HEK293T (cell line): Measurements from ENCODE around the gene TEN1.

ENCODE experiments used
- CTCF ChIA-PET: fragments of 350-600 bp; formaldehyde crosslinking; extraction: SDS; loops from one replicate; lab custom pipeline; 2021; ENCODE audit warnings: antibody characterized with exemption, inconsistent platforms; lab: Yijun Ruan, JAX
- POLR2A ChIA-PET: fragments of 350-600 bp; formaldehyde crosslinking; extraction: SDS; loops from one replicate; lab custom pipeline; 2020; ENCODE audit warnings: antibody characterized with exemption, inconsistent platforms; lab: Yijun Ruan, JAX
- DNase-seq: peaks from one replicate; pipeline ENCODE4 v3.0.0; 2012; ENCODE audit warnings: mixed read lengths; ENCODE audit errors: extremely low spot score
- ARNT ChIP-seq: fragments of 450-650 bp; IDR thresholded peaks from 2 replicates; pipeline ENCODE4 v1.6.1; 2017; ENCODE audit warnings: mild to moderate bottlenecking
- BHLHE40 ChIP-seq: fragments of 450-650 bp; IDR thresholded peaks from 2 replicates; pipeline ENCODE4 v1.6.1; 2016; ENCODE audit warnings: mild to moderate bottlenecking, moderate library complexity, borderline replicate concordance
- CTBP1 ChIP-seq: fragments of 450-650 bp; IDR thresholded peaks from 2 replicates; pipeline ENCODE4 v1.6.1; 2016; ENCODE audit warnings: borderline replicate concordance
- ELF4 ChIP-seq: fragments of 450-650 bp; IDR thresholded peaks from 2 replicates; pipeline ENCODE4 v1.6.1; 2017; ENCODE audit warnings: antibody characterized with exemption
- FOXA1 ChIP-seq: fragments of 450-650 bp; IDR thresholded peaks from 2 replicates; pipeline ENCODE4 v1.6.1; 2016; ENCODE audit warnings: mild to moderate bottlenecking
- FOXK2 ChIP-seq: fragments of 450-650 bp; IDR thresholded peaks from 2 replicates; pipeline ENCODE4 v1.6.1; 2016; ENCODE audit warnings: mild to moderate bottlenecking
- FOXM1 ChIP-seq: fragments of 450-650 bp; IDR thresholded peaks from 2 replicates; pipeline ENCODE4 v1.6.1; 2017; ENCODE audit warnings: mild to moderate bottlenecking, borderline replicate concordance
- HDGF ChIP-seq: fragments of 450-650 bp; IDR thresholded peaks from 2 replicates; pipeline ENCODE4 v1.6.1; 2017; ENCODE audit warnings: antibody characterized with exemption, borderline replicate concordance
- L3MBTL2 ChIP-seq: fragments of 450-650 bp; conservative IDR thresholded peaks from 2 replicates; pipeline ENCODE4 v1.6.1; 2016; ENCODE audit warnings: mild to moderate bottlenecking
- LEF1 ChIP-seq: fragments of 450-650 bp; IDR thresholded peaks from 2 replicates; pipeline ENCODE4 v1.6.1; 2017; ENCODE audit warnings: mild to moderate bottlenecking, borderline replicate concordance
- NFRKB ChIP-seq: fragments of 450-650 bp; IDR thresholded peaks from 2 replicates; pipeline ENCODE4 v1.6.1; 2016; ENCODE audit warnings: mild to moderate bottlenecking, moderate library complexity
- SP1 ChIP-seq: fragments of 450-650 bp; IDR thresholded peaks from 2 replicates; pipeline ENCODE4 v1.6.1; 2017
- SUZ12 ChIP-seq: fragments of 450-650 bp; IDR thresholded peaks from 2 replicates; pipeline ENCODE4 v1.6.1; 2016; ENCODE audit warnings: mild to moderate bottlenecking
- TARDBP ChIP-seq: fragments of 450-650 bp; IDR thresholded peaks from 2 replicates; pipeline ENCODE4 v1.6.1; 2016
- ZNF384 ChIP-seq: fragments of 450-650 bp; IDR thresholded peaks from 2 replicates; pipeline ENCODE4 v1.6.1; 2016
- TF ChIP-seq, protein P1 (sequence below): fragments of 450-650 bp; IDR thresholded peaks from 2 replicates; pipeline ENCODE4 v1.6.1; 2016

The TEN1 gene

DNA sequence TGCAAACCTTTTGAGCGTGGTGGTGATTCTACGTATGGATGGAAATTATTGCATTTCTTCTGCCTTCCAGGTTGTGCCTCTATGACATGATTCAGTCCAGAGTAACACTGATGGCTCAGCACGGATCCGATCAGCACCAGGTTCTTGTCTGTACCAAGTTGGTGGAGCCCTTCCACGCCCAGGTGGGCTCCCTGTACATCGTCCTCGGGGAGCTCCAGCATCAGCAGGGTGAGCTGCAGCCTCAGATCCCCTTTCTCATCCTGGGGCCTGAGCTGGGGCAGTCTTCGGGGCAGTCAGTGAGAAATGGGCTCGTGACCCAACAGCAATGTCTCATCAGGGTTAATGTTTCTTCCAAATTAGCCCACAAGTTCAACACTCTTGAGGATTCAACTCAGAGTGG lies 12.4 kb downstream of the TEN1 start:
- ChIA-PET POLR2A (no interaction called here), CTCF (interaction anchor here (0.8 kb wide), 1 partner anchor 10 kb away, joined by 4 read pairs; no protein-coding TSS in a partner anchor)

DNA sequence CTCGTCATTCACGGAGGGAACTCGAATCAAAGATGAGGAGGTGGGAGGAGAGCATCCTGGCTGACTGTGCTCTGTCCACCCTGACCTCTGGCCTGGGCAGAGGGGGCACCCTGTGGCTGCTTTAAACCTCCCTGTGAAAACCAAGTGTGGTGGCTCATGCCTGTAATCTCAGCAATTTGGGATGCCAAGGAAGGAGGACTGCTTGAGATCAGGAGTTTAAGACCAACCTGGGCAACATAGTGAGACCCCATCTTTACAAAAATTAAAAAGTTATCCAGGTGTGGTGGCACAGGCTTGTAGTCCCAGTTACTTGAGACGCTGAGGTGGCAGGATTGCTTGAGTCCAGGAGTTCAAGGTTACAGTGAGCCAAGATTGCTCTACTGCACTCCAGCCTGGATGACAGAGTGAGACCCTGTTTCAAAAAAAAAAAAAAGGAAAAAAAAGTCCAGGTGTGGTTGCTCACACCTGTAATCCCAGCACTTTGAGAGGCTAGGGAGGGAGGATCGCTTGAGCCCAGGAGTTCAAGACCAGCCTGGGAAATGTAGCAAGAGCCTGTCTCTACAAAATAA lies 15.8 kb downstream of the TEN1 start:
- ChIA-PET POLR2A (interaction anchor here (1.3 kb wide), 1 partner anchor 10 kb away, joined by 4 read pairs; no protein-coding TSS in a partner anchor), CTCF (interaction anchor here (1.1 kb wide), 1 partner anchor 10 kb away, joined by 5 read pairs; no protein-coding TSS in a partner anchor)

More for the DNA sequence above, 12.4 kb downstream of the TEN1 start:
- DNase-seq, result no peak
- TF ChIP-seq LEF1 (no peak), SUZ12 (no peak), ELF4 (no peak), L3MBTL2 (no peak), NFRKB (no peak), SP1 (no peak), TARDBP (no peak), BHLHE40 (no peak), CTBP1 (no peak), ARNT (no peak)
- TF ChIP-seq, protein P1, sequence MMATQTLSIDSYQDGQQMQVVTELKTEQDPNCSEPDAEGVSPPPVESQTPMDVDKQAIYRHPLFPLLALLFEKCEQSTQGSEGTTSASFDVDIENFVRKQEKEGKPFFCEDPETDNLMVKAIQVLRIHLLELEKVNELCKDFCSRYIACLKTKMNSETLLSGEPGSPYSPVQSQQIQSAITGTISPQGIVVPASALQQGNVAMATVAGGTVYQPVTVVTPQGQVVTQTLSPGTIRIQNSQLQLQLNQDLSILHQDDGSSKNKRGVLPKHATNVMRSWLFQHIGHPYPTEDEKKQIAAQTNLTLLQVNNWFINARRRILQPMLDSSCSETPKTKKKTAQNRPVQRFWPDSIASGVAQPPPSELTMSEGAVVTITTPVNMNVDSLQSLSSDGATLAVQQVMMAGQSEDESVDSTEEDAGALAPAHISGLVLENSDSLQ, result no peak

DNA sequence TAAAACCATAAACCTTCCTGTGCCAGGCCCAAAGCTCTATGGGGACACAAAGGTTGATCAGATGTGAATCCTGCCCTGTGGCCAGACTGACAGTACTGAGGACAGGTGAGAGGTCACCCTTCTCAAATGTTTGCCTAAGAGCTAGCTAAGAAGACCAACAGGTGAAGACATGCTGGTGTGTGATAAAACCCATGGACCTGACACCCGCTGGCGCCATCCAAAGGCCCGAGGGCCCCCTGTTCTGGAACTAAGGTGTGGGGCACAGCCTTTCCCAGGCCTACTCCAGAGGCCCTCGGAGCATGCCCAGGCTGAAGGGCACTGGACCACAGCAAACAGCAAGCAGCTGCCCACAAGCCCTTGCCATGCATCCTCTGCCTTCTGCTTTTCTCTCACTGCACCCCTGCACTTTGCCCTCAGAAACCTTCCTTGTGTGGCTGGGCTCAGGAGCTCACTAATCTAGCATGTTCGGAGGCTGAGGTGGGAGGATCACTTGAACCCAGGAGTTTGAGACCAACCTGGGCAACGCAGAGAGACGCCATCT lies 16.4 kb downstream of the TEN1 start:
- ChIA-PET POLR2A (interaction anchor here (1.3 kb wide), 1 partner anchor 10 kb away, joined by 4 read pairs; no protein-coding TSS in a partner anchor), CTCF (interaction anchor here (1.1 kb wide), 1 partner anchor 10 kb away, joined by 5 read pairs; no protein-coding TSS in a partner anchor)
- TF ChIP-seq NFRKB (no peak), ELF4 (no peak), ZNF384 (no peak), HDGF (no peak), FOXM1 (no peak), FOXA1 (no peak), LEF1 (no peak), TARDBP (no peak)
- DNase-seq, result no peak

More for the DNA sequence above, 15.8 kb downstream of the TEN1 start:
- TF ChIP-seq ELF4, result no peak
- TF ChIP-seq TARDBP, result no peak
- TF ChIP-seq, protein P1, result no peak
- TF ChIP-seq FOXA1, result no peak
- no peak for TF ChIP-seq L3MBTL2
- no peak for TF ChIP-seq ZNF384
- TF ChIP-seq LEF1, result no peak
- no peak for TF ChIP-seq NFRKB
- no peak for TF ChIP-seq FOXK2
- TF ChIP-seq SUZ12, result no peak
- no peak for TF ChIP-seq CTBP1
- no peak for TF ChIP-seq SP1
- no peak for TF ChIP-seq ARNT
- no peak for DNase-seq

- TF ChIP-seq NFRKB (no peak), L3MBTL2 (no peak), ELF4 (no peak), LEF1 (no peak), TARDBP (no peak), FOXA1 (no peak), SUZ12 (no peak), BHLHE40 (no peak), FOXK2 (no peak), ARNT (no peak)
- TF ChIP-seq, protein P1, result no peak
- DNase-seq, result no peak
- CTCF ChIA-PET, result interaction anchor here (0.9 to 1.1 kb wide), 2 partner anchors 9 to 14 kb away, joined by 3 to 14 read pairs; no protein-coding TSS in a partner anchor
- POLR2A ChIA-PET, result interaction anchor here (0.8 kb wide), 1 partner anchor 18 kb away, joined by 3 read pairs; the partner anchor contains the start of genes ACOX1 and TEN1
Observed at GRCh38 chr17:75996665-75997590, 17.9 kb downstream of the TEN1 start.

GRCh38 chr17:75998327-75998795 lies 19.3 kb downstream of the TEN1 start:
- no peak for DNase-seq
- no peak for TF ChIP-seq CTBP1
- TF ChIP-seq HDGF, result no peak
- no peak for TF ChIP-seq LEF1
- TF ChIP-seq TARDBP, result no peak
- no peak for TF ChIP-seq SUZ12
- ChIA-PET CTCF (interaction anchor here (0.8 to 1.4 kb wide), 3 partner anchors 14 to 89 kb away, joined by 3 to 7 read pairs (median 5); no protein-coding TSS in a partner anchor), POLR2A (interaction anchor here (1.0 kb wide), 1 partner anchor 93 kb away, joined by 3 read pairs; the partner anchor contains the start of gene MRPL38)
